GM19025 (cell line): ENCODE measurements around the gene IFIT5.
"Not testable (repeated sequence)": the region's sequence is repeated elsewhere in the genome, so short reads cannot be mapped to it uniquely, and the experiment has no call there.

Experiments
- ATAC-seq: cut with Tn5 transposase; IDR thresholded peaks from one replicate; pipeline ENCODE4 v1.9.1; 2021; ENCODE audit warnings: mild to moderate bottlenecking, low read depth, moderate library complexity; ENCODE audit not compliant: unreplicated experiment

Gene IFIT5

GRCh38 chr10:89414146-89414878 is at the start of gene IFIT5:
Gene IFIT5, plus strand, starts transcription at chr10:89414568. Its CDS starts 231 bp downstream, at chr10:89414799.
- peak; percentile 71 for ATAC-seq

GRCh38 chr10:89367529-89367928 is 46.8 kb upstream of the IFIT5 start:
- peak; percentile 68 for ATAC-seq

- ATAC-seq = no peak
Measured at GRCh38 chr10:89368129-89368528, 46.2 kb upstream of the IFIT5 start.

GRCh38 chr10:89369156-89370105 is 44.9 kb upstream of the IFIT5 start:
- ATAC-seq = no peak

- no peak for ATAC-seq
Measured at GRCh38 chr10:89371079-89371478, 43.3 kb upstream of the IFIT5 start.

GRCh38 chr10:89371987-89372386 is 42.4 kb upstream of the IFIT5 start:
- no peak for ATAC-seq

- no peak for ATAC-seq
Measured at GRCh38 chr10:89373916-89374711, 40.3 kb upstream of the IFIT5 start.

- ATAC-seq = no peak
Measured at GRCh38 chr10:89374713-89375141, 39.6 kb upstream of the IFIT5 start.

- no peak for ATAC-seq
Measured at GRCh38 chr10:89377705-89378637, 36.4 kb upstream of the IFIT5 start, which contains the start of gene IFIT1B. Gene IFIT1B, plus strand, starts transcription at chr10:89378056. Its CDS starts 80 bp downstream, at chr10:89378136.

GRCh38 chr10:89379103-89379502 is 35.3 kb upstream of the IFIT5 start:
- ATAC-seq = no peak

GRCh38 chr10:89382757-89383156 is 31.6 kb upstream of the IFIT5 start:
- ATAC-seq = no peak

GRCh38 chr10:89384474-89385340 is 29.7 kb upstream of the IFIT5 start:
- no peak for ATAC-seq

- ATAC-seq = no peak
Measured at GRCh38 chr10:89388806-89389205, 25.6 kb upstream of the IFIT5 start.

- no peak for ATAC-seq
Measured at GRCh38 chr10:89389254-89389653, 25.1 kb upstream of the IFIT5 start.

- ATAC-seq = no peak
Measured at GRCh38 chr10:89390476-89391225, 23.7 kb upstream of the IFIT5 start.

- ATAC-seq = not testable (repeated sequence)
Measured at GRCh38 chr10:89391226-89391576, 23.2 kb upstream of the IFIT5 start.

GRCh38 chr10:89391907-89392756 is 22.2 kb upstream of the IFIT5 start, which contains the start of gene IFIT1:
Gene IFIT1, plus strand, starts transcription at chr10:89392623. Its CDS starts 90 bp downstream, at chr10:89392713.
- ATAC-seq = peak; percentile 77
